Muscle of leg (tissue), 11 donors: Measurements from ENCODE around the gene SLC22A7. TPM values are rescaled to one million over a fixed set of nuclear protein-coding genes. Genes with fewer than 3 reads are reported as not detected.

Experiments used
- DNase-seq: peaks from one replicate; pipeline ENCODE4 v3.0.0; 2013
- H3K27ac ChIP-seq: one replicate; pipeline ENCODE4 v1.5.1; 2013; ENCODE audit warnings: mild to moderate bottlenecking, low read length, control low read depth
- H3K27me3 ChIP-seq: one replicate; pipeline ENCODE4 v1.6.1; 2013; ENCODE audit warnings: low read length; ENCODE audit not compliant: control insufficient read depth, insufficient read depth
- H3K36me3 ChIP-seq: one replicate; pipeline ENCODE4 v1.6.1; 2013; ENCODE audit warnings: low read length; ENCODE audit not compliant: control insufficient read depth, insufficient read depth
- H3K4me1 ChIP-seq: one replicate; pipeline ENCODE4 v1.6.1; 2013; ENCODE audit warnings: low read length; ENCODE audit not compliant: control insufficient read depth, insufficient read depth
- H3K4me3 ChIP-seq: one replicate; pipeline ENCODE4 v1.5.1; 2013; ENCODE audit warnings: low read length, control low read depth
- H3K9me3 ChIP-seq: replicated peaks from 2 replicates; pipeline ENCODE4 v1.6.1; 2013; ENCODE audit warnings: low read depth, low read length; ENCODE audit not compliant: control insufficient read depth
- WGBS: methylation state at CpG from one replicate; pipeline ENCODE4 v1.1.5; 2013; ENCODE audit warnings: missing lambda C conversion rate; ENCODE audit not compliant: insufficient coverage; 5-methylcytosine and 5-hydroxymethylcytosine counted together
- polyA plus RNA-seq, 8 donors: library from polyadenylated mRNA; unstranded; fragments of 120-200 nt; gene quantifications; one replicate each; pipeline versions ENCODE4 v1.2.1 to v1.2.3, GENCODE V29; 2013; ENCODE audit warnings: inconsistent platforms in 1 of 8, low replicate concordance in 1 of 8; ENCODE audit not compliant: insufficient read length in 8 of 8, insufficient read depth in 1 of 8
- total RNA-seq: library from RNA; stranded (reverse); fragments of 120-200 nt; gene quantifications from one replicate; pipeline ENCODE4 v1.2.4, GENCODE V29; 2013

The SLC22A7 gene
- total and polyA plus RNA-seq, 9 donors, result 0.13 to 0.53 TPM; not detected in 7

GRCh38 chr6:43292341-43292740 lies 5.7 kb upstream of the SLC22A7 start:
- H3K4me1 ChIP-seq, result no peaks in the 10 kb centered on the region
- no peaks in the 10 kb centered on the region for H3K9me3 ChIP-seq
- H3K4me3 ChIP-seq, result no peak overlapping the region
- H3K36me3 ChIP-seq, result no peaks in the 10 kb centered on the region
- WGBS, result 92% methylated on average over 5 of the region's 6 CpGs
- DNase-seq, result no peak
- H3K27me3 ChIP-seq, result peaks cover 3% of the 10 kb centered on the region
- no peak overlapping the region for H3K27ac ChIP-seq

- Histone ChIP-seq H3K4me1 (no peaks in the 10 kb centered on the region), H3K4me3 (no peak overlapping the region), H3K36me3 (no peaks in the 10 kb centered on the region), H3K9me3 (no peaks in the 10 kb centered on the region), H3K27ac (no peak overlapping the region), H3K27me3 (peaks cover 3% of the 10 kb centered on the region)
- WGBS, result 71% methylated on average over 4 of the region's 5 CpGs
- no peak for DNase-seq
These were observed 5.2 kb upstream of the SLC22A7 start for GRCh38 chr6:43292763-43293318.

DNA sequence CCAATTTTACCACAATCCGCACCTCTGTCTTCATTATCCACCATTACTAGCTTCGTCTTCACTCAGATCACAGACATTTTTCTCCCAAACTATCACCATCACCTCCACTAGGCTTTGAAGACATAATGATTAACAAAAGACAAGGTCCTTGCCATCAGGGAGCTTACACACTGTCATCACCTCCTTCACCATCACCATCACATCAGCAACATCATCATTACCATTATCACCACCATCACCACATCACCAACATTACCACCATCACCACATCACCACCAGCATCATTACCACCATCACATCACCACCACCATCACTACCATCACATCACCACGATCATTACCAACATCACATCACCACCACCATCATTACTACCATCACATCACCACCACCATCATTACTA lies 4.4 kb upstream of the SLC22A7 start:
- 96% methylated on average over 2 of the region's 3 CpGs for WGBS
- Histone ChIP-seq H3K27me3 (peaks cover 9% of the 10 kb centered on the region), H3K4me1 (no peaks in the 10 kb centered on the region), H3K27ac (no peak overlapping the region), H3K36me3 (no peaks in the 10 kb centered on the region), H3K9me3 (no peaks in the 10 kb centered on the region), H3K4me3 (no peak overlapping the region)
- no peak for DNase-seq

DNA sequence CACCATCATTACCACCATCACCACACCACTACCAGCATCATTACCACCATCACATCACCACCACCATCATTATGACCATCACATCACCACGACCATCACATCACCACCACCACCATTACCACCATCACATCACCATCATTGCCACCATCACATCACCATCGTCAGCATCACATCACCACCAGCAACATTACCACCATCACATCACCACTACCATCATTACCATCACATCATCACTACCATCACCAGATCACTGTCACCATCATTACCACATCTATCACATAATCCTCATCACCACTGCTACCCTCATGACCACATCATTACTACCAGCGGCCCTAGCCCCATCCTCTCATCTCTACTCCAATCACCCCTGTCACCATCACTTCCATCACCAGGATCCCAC lies 3.5 kb upstream of the SLC22A7 start:
- Histone ChIP-seq H3K4me3 (no peak overlapping the region), H3K27me3 (peaks cover 14% of the 10 kb centered on the region), H3K4me1 (no peaks in the 10 kb centered on the region), H3K36me3 (no peaks in the 10 kb centered on the region), H3K9me3 (no peaks in the 10 kb centered on the region), H3K27ac (no peak overlapping the region)
- no peak for DNase-seq
- WGBS, result 86% methylated on average over 3 of the region's 3 CpGs

DNA sequence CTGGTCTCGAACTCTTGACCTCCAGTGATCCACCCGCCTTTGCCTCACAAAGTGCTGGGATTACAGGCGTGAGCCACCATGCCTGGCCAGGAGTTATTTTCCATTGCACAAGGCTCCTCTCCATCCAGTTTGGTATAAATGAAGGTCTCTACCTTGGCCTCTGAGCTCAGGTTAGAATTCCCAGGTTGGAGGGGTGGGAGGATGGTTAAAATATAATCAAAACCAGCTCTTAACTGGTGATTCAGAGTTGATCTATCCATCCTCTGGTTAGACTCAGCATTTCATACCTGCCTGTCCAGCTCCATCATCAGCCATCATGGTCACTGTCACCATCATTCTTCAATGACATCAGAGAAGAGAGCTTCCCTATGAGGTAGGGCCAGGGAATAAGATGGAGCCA lies 2.6 kb upstream of the SLC22A7 start:
- peaks cover 20% of the 10 kb centered on the region for H3K27me3 ChIP-seq
- DNase-seq, result no peak
- no peak overlapping the region for H3K4me3 ChIP-seq
- WGBS, result 100% methylated on average over 2 of the region's 3 CpGs
- no peaks in the 10 kb centered on the region for H3K36me3 ChIP-seq
- no peaks in the 10 kb centered on the region for H3K9me3 ChIP-seq
- H3K27ac ChIP-seq, result no peak overlapping the region
- H3K4me1 ChIP-seq, result no peaks in the 10 kb centered on the region

GRCh38 chr6:43296780-43297497 lies 1.1 kb upstream of the SLC22A7 start:
- no peaks in the 10 kb centered on the region for H3K9me3 ChIP-seq
- H3K27ac ChIP-seq, result no peak overlapping the region
- 84% methylated on average over 2 of the region's 5 CpGs for WGBS
- no peaks in the 10 kb centered on the region for H3K36me3 ChIP-seq
- H3K4me1 ChIP-seq, result no peaks in the 10 kb centered on the region
- no peak for DNase-seq
- H3K4me3 ChIP-seq, result no peak overlapping the region
- H3K27me3 ChIP-seq, result peaks cover 31% of the 10 kb centered on the region

DNA sequence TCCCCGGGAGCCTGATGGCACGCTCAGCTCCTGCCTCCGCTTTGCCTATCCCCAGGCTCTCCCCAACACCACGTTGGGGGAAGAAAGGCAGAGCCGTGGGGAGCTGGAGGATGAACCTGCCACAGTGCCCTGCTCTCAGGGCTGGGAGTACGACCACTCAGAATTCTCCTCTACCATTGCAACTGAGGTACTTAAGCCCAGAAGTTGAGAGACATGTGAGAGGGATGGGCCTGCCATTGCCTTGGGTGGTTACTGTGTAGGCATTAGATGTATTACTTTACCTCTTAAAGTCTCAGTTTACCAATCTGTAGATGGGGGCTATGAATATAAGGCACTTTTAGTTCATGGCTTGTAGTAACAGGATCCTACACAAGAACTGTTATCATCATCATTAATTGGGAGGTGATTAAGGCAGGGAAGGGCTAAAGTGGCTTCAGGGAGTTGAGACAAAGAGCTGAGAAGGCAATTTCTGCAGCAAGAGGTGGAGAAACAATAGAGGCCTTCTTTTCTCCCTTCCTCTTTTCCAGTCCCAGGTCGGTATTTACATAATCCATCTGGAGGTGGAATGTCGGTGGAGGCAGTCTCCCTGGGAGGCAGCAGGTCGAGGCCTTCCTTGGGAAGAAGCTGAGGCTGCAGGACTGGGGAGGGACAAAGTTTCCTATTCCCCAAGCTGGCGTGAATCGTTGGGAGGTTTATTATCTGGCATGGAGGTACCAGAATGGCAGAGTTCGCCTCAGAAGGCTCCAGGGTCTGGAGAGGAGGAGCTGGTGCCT lies 691 bp downstream of the SLC22A7 start:
- WGBS, result 71% methylated on average over 7 of the region's 12 CpGs
- peaks cover 31% of the 10 kb centered on the region for H3K27me3 ChIP-seq
- H3K9me3 ChIP-seq, result no peaks in the 10 kb centered on the region
- H3K36me3 ChIP-seq, result no peaks in the 10 kb centered on the region
- H3K4me3 ChIP-seq, result no peak overlapping the region
- H3K4me1 ChIP-seq, result no peaks in the 10 kb centered on the region
- no peak overlapping the region for H3K27ac ChIP-seq
- DNase-seq, result no peak

- Histone ChIP-seq H3K4me1 (no peaks in the 10 kb centered on the region), H3K9me3 (no peaks in the 10 kb centered on the region), H3K36me3 (no peaks in the 10 kb centered on the region), H3K27me3 (peaks cover 31% of the 10 kb centered on the region), H3K4me3 (no peak overlapping the region), H3K27ac (no peak overlapping the region)
- DNase-seq, result no peak
- WGBS, result 66% methylated on average over 12 of the region's 18 CpGs
These were observed 1.6 kb downstream of the SLC22A7 start for GRCh38 chr6:43299338-43300293.

DNA sequence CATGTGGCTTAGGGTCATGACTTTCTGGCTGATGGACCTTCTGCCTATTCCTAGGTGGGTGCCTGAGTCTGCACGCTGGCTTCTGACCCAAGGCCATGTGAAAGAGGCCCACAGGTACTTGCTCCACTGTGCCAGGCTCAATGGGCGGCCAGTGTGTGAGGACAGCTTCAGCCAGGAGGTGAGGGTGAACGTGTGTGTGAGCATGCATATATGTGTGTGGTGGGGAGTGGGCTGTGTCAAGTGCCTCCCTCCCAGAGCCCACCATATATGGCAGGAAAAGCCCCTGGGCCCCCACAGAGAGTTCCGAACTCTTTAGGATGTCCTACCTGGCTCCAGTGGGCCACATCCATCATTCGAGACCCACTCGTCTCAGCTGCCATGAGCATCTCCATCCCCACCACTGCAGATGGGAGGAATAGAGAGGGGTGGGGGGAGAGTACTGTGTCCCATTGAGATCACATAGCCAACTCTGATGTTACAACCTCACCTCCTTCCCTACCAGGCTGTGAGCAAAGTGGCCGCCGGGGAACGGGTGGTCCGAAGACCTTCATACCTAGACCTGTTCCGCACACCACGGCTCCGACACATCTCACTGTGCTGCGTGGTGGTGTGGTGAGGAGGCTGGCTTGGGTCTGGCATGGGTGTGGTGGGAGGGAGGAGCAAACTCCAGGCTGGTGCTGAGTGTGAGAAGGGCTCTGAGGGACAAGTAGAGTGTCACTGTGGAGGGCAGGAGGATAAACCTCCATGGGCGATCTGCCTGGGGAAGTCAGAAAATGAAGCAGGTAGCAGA lies 3.2 kb downstream of the SLC22A7 start:
- Histone ChIP-seq H3K36me3 (no peaks in the 10 kb centered on the region), H3K27ac (no peak overlapping the region), H3K4me1 (no peaks in the 10 kb centered on the region), H3K9me3 (no peaks in the 10 kb centered on the region), H3K27me3 (peaks cover 31% of the 10 kb centered on the region), H3K4me3 (no peak overlapping the region)
- DNase-seq, result no peak
- WGBS, result 55% methylated on average over 3 of the region's 15 CpGs
